ENCODE data around the gene TELO2.

The TELO2 gene

GRCh38 chr16:1498899-1499676, 5.9 kb downstream of the TELO2 start:
- Histone ChIP-seq H3K27me3 (ENCODE audit: control insufficient read depth, insufficient read depth, low read length, poor library complexity, severe bottlenecking) (no peaks in the 10 kb centered on the region), H3K4me1 (ENCODE audit: control insufficient read depth, insufficient read depth, low read length) (peaks cover 6% of the 10 kb centered on the region), H3K27ac (ENCODE audit: insufficient read depth, low read depth, low read length, poor library complexity, severe bottlenecking) (no peak overlapping the region), H3K36me3 (ENCODE audit: control insufficient read depth, insufficient read depth, low read length) (peaks cover 45% of the 10 kb centered on the region), H3K9me3 (ENCODE audit: control insufficient read depth, low read length) (no peaks in the 10 kb centered on the region), H3K4me3 (ENCODE audit: insufficient read depth, low read depth, low read length) (no peak overlapping the region)
- WGBS, 2 experiments = 96% methylated on average over 35 of the region's 35 CpGs

GRCh38 chr16:1499756-1500464, 6.8 kb downstream of the TELO2 start:
- Histone ChIP-seq H3K36me3 (ENCODE audit: control insufficient read depth, insufficient read depth, low read length) (peaks cover 42% of the 10 kb centered on the region), H3K27ac (ENCODE audit: insufficient read depth, low read depth, low read length, poor library complexity, severe bottlenecking) (no peak overlapping the region), H3K4me3 (ENCODE audit: insufficient read depth, low read depth, low read length) (no peak overlapping the region), H3K4me1 (ENCODE audit: control insufficient read depth, insufficient read depth, low read length) (no peaks in the 10 kb centered on the region), H3K27me3 (ENCODE audit: control insufficient read depth, insufficient read depth, low read length, poor library complexity, severe bottlenecking) (no peaks in the 10 kb centered on the region), H3K9me3 (ENCODE audit: control insufficient read depth, low read length) (no peaks in the 10 kb centered on the region)
- WGBS, 2 experiments = 96% methylated on average over 36 of the region's 36 CpGs

- 96 to 97% methylated on average over 44 of the region's 44 CpGs for WGBS, 2 experiments
- Histone ChIP-seq H3K4me3 (ENCODE audit: insufficient read depth, low read depth, low read length) (no peak overlapping the region), H3K4me1 (ENCODE audit: control insufficient read depth, insufficient read depth, low read length) (no peaks in the 10 kb centered on the region), H3K36me3 (ENCODE audit: control insufficient read depth, insufficient read depth, low read length) (peaks cover 36% of the 10 kb centered on the region), H3K9me3 (ENCODE audit: control insufficient read depth, low read length) (no peaks in the 10 kb centered on the region), H3K27me3 (ENCODE audit: control insufficient read depth, insufficient read depth, low read length, poor library complexity, severe bottlenecking) (no peaks in the 10 kb centered on the region), H3K27ac (ENCODE audit: insufficient read depth, low read depth, low read length, poor library complexity, severe bottlenecking) (no peak overlapping the region)
These were observed 7.4 kb downstream of the TELO2 start for GRCh38 chr16:1500465-1501150.

GRCh38 chr16:1501630-1502029, 8.5 kb downstream of the TELO2 start:
- H3K36me3 ChIP-seq (ENCODE audit: control insufficient read depth, insufficient read depth, low read length) = peaks cover 31% of the 10 kb centered on the region
- H3K9me3 ChIP-seq (ENCODE audit: control insufficient read depth, low read length) = no peaks in the 10 kb centered on the region
- H3K27ac ChIP-seq (ENCODE audit: insufficient read depth, low read depth, low read length, poor library complexity, severe bottlenecking) = no peak overlapping the region
- H3K4me1 ChIP-seq (ENCODE audit: control insufficient read depth, insufficient read depth, low read length) = no peaks in the 10 kb centered on the region
- no peaks in the 10 kb centered on the region for H3K27me3 ChIP-seq (ENCODE audit: control insufficient read depth, insufficient read depth, low read length, poor library complexity, severe bottlenecking)
- 96% methylated on average over 23 of the region's 23 CpGs for WGBS, 2 experiments
- no peak overlapping the region for H3K4me3 ChIP-seq (ENCODE audit: insufficient read depth, low read depth, low read length)

GRCh38 chr16:1502092-1503004, 9.2 kb downstream of the TELO2 start:
- Histone ChIP-seq H3K4me3 (ENCODE audit: insufficient read depth, low read depth, low read length) (no peak overlapping the region), H3K9me3 (ENCODE audit: control insufficient read depth, low read length) (no peaks in the 10 kb centered on the region), H3K27me3 (ENCODE audit: control insufficient read depth, insufficient read depth, low read length, poor library complexity, severe bottlenecking) (no peaks in the 10 kb centered on the region), H3K4me1 (ENCODE audit: control insufficient read depth, insufficient read depth, low read length) (no peaks in the 10 kb centered on the region), H3K36me3 (ENCODE audit: control insufficient read depth, insufficient read depth, low read length) (peaks cover 24% of the 10 kb centered on the region), H3K27ac (ENCODE audit: insufficient read depth, low read depth, low read length, poor library complexity, severe bottlenecking) (no peak overlapping the region)
- 96% methylated on average over 42 of the region's 42 CpGs for whole genome bisulfite sequencing, 2 experiments

- no peak overlapping the region for H3K4me3 ChIP-seq (ENCODE audit: insufficient read depth, low read depth, low read length)
- H3K36me3 ChIP-seq (ENCODE audit: control insufficient read depth, insufficient read depth, low read length) = peaks cover 23% of the 10 kb centered on the region
- H3K9me3 ChIP-seq (ENCODE audit: control insufficient read depth, low read length) = no peaks in the 10 kb centered on the region
- H3K27ac ChIP-seq (ENCODE audit: insufficient read depth, low read depth, low read length, poor library complexity, severe bottlenecking) = no peak overlapping the region
- no peaks in the 10 kb centered on the region for H3K27me3 ChIP-seq (ENCODE audit: control insufficient read depth, insufficient read depth, low read length, poor library complexity, severe bottlenecking)
- H3K4me1 ChIP-seq (ENCODE audit: control insufficient read depth, insufficient read depth, low read length) = no peaks in the 10 kb centered on the region
- 96 to 97% methylated on average over 37 of the region's 37 CpGs for WGBS, 2 experiments
These were observed 10.2 kb downstream of the TELO2 start for GRCh38 chr16:1503110-1503955.

- H3K4me3 ChIP-seq (ENCODE audit: insufficient read depth, low read depth, low read length) = no peak overlapping the region
These were observed 12.1 kb downstream of the TELO2 start for GRCh38 chr16:1505073-1505844.

GRCh38 chr16:1505912-1506311, 12.8 kb downstream of the TELO2 start:
- H3K4me3 ChIP-seq (ENCODE audit: insufficient read depth, low read depth, low read length) = no peak overlapping the region
- no peaks in the 10 kb centered on the region for H3K27me3 ChIP-seq (ENCODE audit: control insufficient read depth, insufficient read depth, low read length, poor library complexity, severe bottlenecking)
- no peaks in the 10 kb centered on the region for H3K4me1 ChIP-seq (ENCODE audit: control insufficient read depth, insufficient read depth, low read length)
- no peak overlapping the region for H3K27ac ChIP-seq (ENCODE audit: insufficient read depth, low read depth, low read length, poor library complexity, severe bottlenecking)
- WGBS, 2 experiments = 95 to 96% methylated on average over 22 of the region's 22 CpGs
- peaks cover 23% of the 10 kb centered on the region for H3K36me3 ChIP-seq (ENCODE audit: control insufficient read depth, insufficient read depth, low read length)
- no peaks in the 10 kb centered on the region for H3K9me3 ChIP-seq (ENCODE audit: control insufficient read depth, low read length)

More at GRCh38 chr16:1505073-1505844, 12.1 kb downstream of the TELO2 start:
- H3K4me1 ChIP-seq (ENCODE audit: control insufficient read depth, insufficient read depth, low read length) = no peaks in the 10 kb centered on the region
- no peak overlapping the region for H3K27ac ChIP-seq (ENCODE audit: insufficient read depth, low read depth, low read length, poor library complexity, severe bottlenecking)
- no peaks in the 10 kb centered on the region for H3K9me3 ChIP-seq (ENCODE audit: control insufficient read depth, low read length)
- 96% methylated on average over 37 of the region's 37 CpGs for WGBS, 2 experiments
- peaks cover 23% of the 10 kb centered on the region for H3K36me3 ChIP-seq (ENCODE audit: control insufficient read depth, insufficient read depth, low read length)
- no peaks in the 10 kb centered on the region for H3K27me3 ChIP-seq (ENCODE audit: control insufficient read depth, insufficient read depth, low read length, poor library complexity, severe bottlenecking)
